Lung (tissue), 12 donors: ENCODE measurements around the gene TMEM266. TPM values are rescaled to one million over a fixed set of nuclear protein-coding genes. Genes with fewer than 3 reads are reported as not detected.
A peak's percentile ranks its signal among the peaks of the same experiment; 100 is the strongest.

Experiments used
- ATAC-seq: fragments of 200-7000 bp; cut with Tn5 transposase; one replicate; pipeline ENCODE4 v1.9.1; 2020; ENCODE audit warnings: moderate number of reproducible peaks; ENCODE audit not compliant: insufficient read depth, low FRiP score
- DNase-seq, 3 donors: peaks; one replicate each; pipeline ENCODE4 v3.0.0-alpha.2; 2013 to 2017
- H3K27ac ChIP-seq, 2 donors: one replicate each; pipeline ENCODE4 v1.5.1; 2013; ENCODE audit warnings: mild to moderate bottlenecking in 2 of 2, moderate library complexity in 2 of 2, control low read depth in 1 of 2, inconsistent platforms in 1 of 2, low read depth in 1 of 2, low read length in 1 of 2
- H3K27me3 ChIP-seq, 3 donors: one replicate each; pipeline ENCODE4 v1.5.1; 2013; ENCODE audit warnings: low read length in 2 of 3; ENCODE audit not compliant: control insufficient read depth in 3 of 3, insufficient read depth in 3 of 3
- H3K36me3 ChIP-seq, 4 donors: one replicate each; pipeline ENCODE4 v1.5.1; 2013; ENCODE audit warnings: low read length in 4 of 4, mild to moderate bottlenecking in 1 of 4, moderate library complexity in 1 of 4; ENCODE audit not compliant: control insufficient read depth in 4 of 4, insufficient read depth in 4 of 4
- H3K4me1 ChIP-seq, 5 donors: one replicate each; pipeline ENCODE4 v1.5.1; 2013; ENCODE audit warnings: low read length in 5 of 5, mild to moderate bottlenecking in 2 of 5, moderate library complexity in 1 of 5; ENCODE audit not compliant: control insufficient read depth in 5 of 5, insufficient read depth in 5 of 5
- H3K4me3 ChIP-seq: one replicate; pipeline ENCODE4 v1.5.1; 2013; ENCODE audit warnings: mild to moderate bottlenecking, control low read depth, moderate library complexity
- H3K9ac ChIP-seq, 2 donors: one replicate each; pipeline ENCODE4 v1.5.1; 2013; ENCODE audit warnings: low read length in 2 of 2, control low read depth in 1 of 2; ENCODE audit not compliant: insufficient read depth in 1 of 2
- H3K9me3 ChIP-seq, 4 donors: one replicate each; pipeline ENCODE4 v1.5.1; 2013; ENCODE audit warnings: low read length in 3 of 4, mild to moderate bottlenecking in 1 of 4, moderate library complexity in 1 of 4; ENCODE audit not compliant: control insufficient read depth in 4 of 4, insufficient read depth in 3 of 4
- CTCF ChIP-seq: IDR thresholded peaks from 2 replicates; pipeline ENCODE4 v1.5.1; 2012; ENCODE audit warnings: mild to moderate bottlenecking; ENCODE audit errors: control extremely low read depth, extremely low read depth
- WGBS, 2 donors: extraction: QIAGEN DNeasy Blood & Tissue Kit; methylation state at CpG; one replicate each; pipeline ENCODE4 v1.1.7; 2013; 5-methylcytosine and 5-hydroxymethylcytosine counted together
- polyA plus RNA-seq, 2 donors: library from polyadenylated mRNA; stranded (reverse); fragments of 200-250 nt; gene quantifications; one replicate each; pipeline ENCODE4 v1.2.1, GENCODE V29; 2013
- total RNA-seq, 2 donors: library from RNA; depleted of rRNA in 1 of 2; stranded (reverse); fragments of >200 nt in 1 of 2; gene quantifications; one replicate each; pipeline ENCODE4 v1.2.1, GENCODE V29; 2014 to 2021
- donor health status: control.
- donor health status: control.
- donor health status: Bipolar disorder and iron deficiency.
- donor health status: healthy.
- donor health status: DM: yes; HTN: yes; CAD: no.

The TMEM266 gene
- total and polyA plus RNA-seq, 4 donors = 1.1 to 4.4 (median 1.5) TPM

- TF ChIP-seq CTCF = no peak
- Histone ChIP-seq H3K27me3 (no peaks in the 10 kb centered on the region), H3K9ac (no peak overlapping the region), H3K9me3 (no peaks in the 10 kb centered on the region), H3K27ac (peak overlapping the region in 1 of 2 donors; percentile 44), H3K4me1 (peaks cover 0 to 14% (median 4%) of the 10 kb centered on the region in 5 donors), H3K36me3 (no peaks in the 10 kb centered on the region), H3K4me3 (no peak overlapping the region)
- DNase-seq = peak in 1 of 3 donors; percentile 25
- peak; percentile 28 for ATAC-seq
- WGBS, 2 donors = 19 to 23% methylated on average over 7 of the region's 7 CpGs
Observed at GRCh38 chr15:76150513-76150912, 90.7 kb downstream of the TMEM266 start.

- H3K4me3 ChIP-seq = no peak overlapping the region
- 13 to 17% methylated on average over 9 of the region's 9 CpGs for WGBS, 2 donors
- peak; percentile 68 for TF ChIP-seq CTCF
- H3K9ac ChIP-seq = no peak overlapping the region
- H3K9me3 ChIP-seq = no peaks in the 10 kb centered on the region
- ATAC-seq (peak; percentile 84), DNase-seq (peak; percentile 74 to 76 (median 75))
- peak overlapping the region in 1 of 2 donors; percentile 26 for H3K27ac ChIP-seq
- H3K27me3 ChIP-seq = no peaks in the 10 kb centered on the region
- H3K36me3 ChIP-seq = no peaks in the 10 kb centered on the region
- H3K4me1 ChIP-seq = peaks cover 0 to 14% (median 4%) of the 10 kb centered on the region in 5 donors
Observed at GRCh38 chr15:76150971-76151598, 91.3 kb downstream of the TMEM266 start.

- peaks cover 0 to 14% (median 4%) of the 10 kb centered on the region in 5 donors for H3K4me1 ChIP-seq
- no peak overlapping the region for H3K4me3 ChIP-seq
- H3K36me3 ChIP-seq = no peaks in the 10 kb centered on the region
- H3K9ac ChIP-seq = no peak overlapping the region
- 92 to 94% methylated on average over 8 of the region's 8 CpGs for WGBS, 2 donors
- DNase-seq = no peak
- H3K27ac ChIP-seq = peak overlapping the region in 1 of 2 donors; percentile 26
- no peak for ATAC-seq
- TF ChIP-seq CTCF = no peak
- H3K27me3 ChIP-seq = no peaks in the 10 kb centered on the region
- no peaks in the 10 kb centered on the region for H3K9me3 ChIP-seq
Observed at GRCh38 chr15:76151599-76151974, 91.8 kb downstream of the TMEM266 start.

- H3K9ac ChIP-seq = no peak overlapping the region
- no peaks in the 10 kb centered on the region for H3K36me3 ChIP-seq
- DNase-seq (no peak), ATAC-seq (no peak)
- H3K4me1 ChIP-seq = peaks cover 0 to 14% (median 4%) of the 10 kb centered on the region in 5 donors
- H3K9me3 ChIP-seq = no peaks in the 10 kb centered on the region
- 83 to 91% methylated on average over 7 of the region's 7 CpGs for WGBS, 2 donors
- no peak for TF ChIP-seq CTCF
- no peaks in the 10 kb centered on the region for H3K27me3 ChIP-seq
- H3K4me3 ChIP-seq = no peak overlapping the region
- H3K27ac ChIP-seq = no peak overlapping the region
Observed at GRCh38 chr15:76152197-76152596, 92.4 kb downstream of the TMEM266 start.
